ENCODE results near the gene EIPR1. TPM values are rescaled to one million over a fixed set of nuclear protein-coding genes. Genes with fewer than 3 reads are reported as not detected.

The EIPR1 gene
- polyA plus RNA-seq, 1 donor from 2014 or later: 138 TPM

DNA sequence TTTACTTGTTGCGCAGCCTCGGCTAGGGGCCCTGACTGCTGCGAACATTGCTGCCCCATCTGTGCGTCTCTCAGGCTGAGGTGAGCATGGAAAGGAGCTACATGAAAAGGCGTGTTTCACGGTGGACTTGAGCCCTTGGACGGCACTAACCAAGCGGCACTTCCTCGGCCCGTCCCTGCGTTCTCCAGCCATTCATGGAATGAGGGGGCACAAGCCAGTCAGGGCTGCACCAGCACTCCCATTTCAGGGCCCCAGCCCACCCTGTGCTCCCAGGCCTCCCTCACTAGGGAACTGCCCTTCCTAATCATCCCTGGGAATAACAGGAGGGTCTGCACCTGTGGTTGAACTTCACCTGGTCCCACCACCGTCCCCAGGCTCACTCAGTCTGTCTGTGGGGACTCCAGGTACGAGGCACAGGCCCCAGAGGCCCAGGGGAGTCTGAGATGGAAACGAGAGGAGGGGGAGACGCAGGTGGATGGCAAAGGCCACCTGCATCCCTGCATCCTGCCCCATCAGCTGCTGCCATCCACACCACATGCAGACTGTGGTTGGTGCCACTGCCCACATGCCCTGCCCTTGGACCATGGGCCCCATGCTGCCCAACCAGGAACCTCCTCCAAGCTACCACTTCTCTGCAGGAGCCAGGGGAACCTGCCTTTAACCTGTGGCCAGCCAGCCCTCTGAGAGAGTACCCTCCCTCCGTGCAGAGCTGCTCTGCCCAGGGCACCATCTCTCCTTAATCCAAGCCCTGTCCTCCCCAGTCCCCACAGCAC, 99.7 kb downstream of the EIPR1 start:
- Histone ChIP-seq H3K9ac (ENCODE audit: low read length) (no peak overlapping the region), H2AFZ (ENCODE audit: low read depth, low read length) (no peak overlapping the region), H3K9me2 (ENCODE audit: insufficient read depth, low read length) (no peaks in the 10 kb centered on the region), H3K27me3 (ENCODE audit: insufficient read depth, low read depth, low read length) (no peaks in the 10 kb centered on the region), H4K20me1 (ENCODE audit: insufficient read depth) (no peaks in the 10 kb centered on the region), H3K4me2 (ENCODE audit: low read length) (no peak overlapping the region), H3K36me3 (ENCODE audit: insufficient read depth, low read length) (no peaks in the 10 kb centered on the region), H3F3A (ENCODE audit: insufficient read depth, low read length, poor library complexity, severe bottlenecking) (no peaks in the 10 kb centered on the region), H3K79me2 (replicated peaks; ENCODE audit: insufficient read depth, low read length) (no peaks in the 10 kb centered on the region), H3K4me3 (ENCODE audit: low read length) (no peak overlapping the region), H3K9me3 (ENCODE audit: low read length) (no peaks in the 10 kb centered on the region), H3K27ac (ENCODE audit: low read length) (no peak overlapping the region)
- TF ChIP-seq SMC3 (conservative IDR thresholded peaks at IDR 0.05; ENCODE audit: poor library complexity): no peak
- TF ChIP-seq RAD21 (conservative IDR thresholded peaks at IDR 0.05): no peak
- no peak for TF ChIP-seq EP300 (conservative IDR thresholded peaks at IDR 0.05; ENCODE audit: poor library complexity, severe bottlenecking)
- no peak for TF ChIP-seq POLR2AphosphoS5 (IDR thresholded peaks at IDR 0.05)
- no peak for TF ChIP-seq MXI1 (conservative IDR thresholded peaks at IDR 0.05; ENCODE audit: poor library complexity, severe bottlenecking)
- TF ChIP-seq, protein P1, sequence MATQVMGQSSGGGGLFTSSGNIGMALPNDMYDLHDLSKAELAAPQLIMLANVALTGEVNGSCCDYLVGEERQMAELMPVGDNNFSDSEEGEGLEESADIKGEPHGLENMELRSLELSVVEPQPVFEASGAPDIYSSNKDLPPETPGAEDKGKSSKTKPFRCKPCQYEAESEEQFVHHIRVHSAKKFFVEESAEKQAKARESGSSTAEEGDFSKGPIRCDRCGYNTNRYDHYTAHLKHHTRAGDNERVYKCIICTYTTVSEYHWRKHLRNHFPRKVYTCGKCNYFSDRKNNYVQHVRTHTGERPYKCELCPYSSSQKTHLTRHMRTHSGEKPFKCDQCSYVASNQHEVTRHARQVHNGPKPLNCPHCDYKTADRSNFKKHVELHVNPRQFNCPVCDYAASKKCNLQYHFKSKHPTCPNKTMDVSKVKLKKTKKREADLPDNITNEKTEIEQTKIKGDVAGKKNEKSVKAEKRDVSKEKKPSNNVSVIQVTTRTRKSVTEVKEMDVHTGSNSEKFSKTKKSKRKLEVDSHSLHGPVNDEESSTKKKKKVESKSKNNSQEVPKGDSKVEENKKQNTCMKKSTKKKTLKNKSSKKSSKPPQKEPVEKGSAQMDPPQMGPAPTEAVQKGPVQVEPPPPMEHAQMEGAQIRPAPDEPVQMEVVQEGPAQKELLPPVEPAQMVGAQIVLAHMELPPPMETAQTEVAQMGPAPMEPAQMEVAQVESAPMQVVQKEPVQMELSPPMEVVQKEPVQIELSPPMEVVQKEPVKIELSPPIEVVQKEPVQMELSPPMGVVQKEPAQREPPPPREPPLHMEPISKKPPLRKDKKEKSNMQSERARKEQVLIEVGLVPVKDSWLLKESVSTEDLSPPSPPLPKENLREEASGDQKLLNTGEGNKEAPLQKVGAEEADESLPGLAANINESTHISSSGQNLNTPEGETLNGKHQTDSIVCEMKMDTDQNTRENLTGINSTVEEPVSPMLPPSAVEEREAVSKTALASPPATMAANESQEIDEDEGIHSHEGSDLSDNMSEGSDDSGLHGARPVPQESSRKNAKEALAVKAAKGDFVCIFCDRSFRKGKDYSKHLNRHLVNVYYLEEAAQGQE (IDR thresholded peaks at IDR 0.05; ENCODE audit: borderline replicate concordance): no peak

DNA sequence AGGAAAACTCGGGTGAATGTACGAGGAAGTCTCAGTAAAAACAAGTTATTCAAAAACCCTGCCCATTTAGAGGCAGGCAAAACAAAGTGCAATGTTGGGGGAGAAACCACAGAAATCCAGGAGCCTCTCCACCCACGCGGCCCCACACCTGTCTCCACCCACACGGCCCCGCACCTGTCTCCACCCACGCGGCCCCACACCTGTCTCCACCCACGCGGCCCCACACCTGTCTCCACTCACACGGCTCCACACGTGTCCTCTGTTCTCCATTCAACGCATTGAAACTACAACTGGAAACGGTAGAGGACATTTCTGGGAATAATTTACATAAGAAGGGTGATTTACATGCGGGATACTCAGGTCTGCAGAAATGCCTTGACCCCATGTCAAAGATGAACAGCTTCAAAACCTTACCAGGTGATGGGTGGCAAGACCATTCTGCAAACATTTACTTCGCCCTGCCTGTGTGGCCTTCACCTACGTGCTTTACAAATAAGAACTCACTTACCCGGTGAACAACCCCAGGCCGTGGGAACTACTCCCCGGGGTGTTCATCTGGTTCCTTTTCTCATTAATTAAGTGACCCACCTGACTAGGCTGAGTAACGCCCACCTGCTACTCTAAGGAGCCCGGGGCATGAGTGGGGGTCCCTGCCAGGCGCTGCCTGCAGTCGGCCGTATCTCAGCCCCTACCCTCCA, 100.4 kb downstream of the EIPR1 start:
- no peak overlapping the region for H2AFZ ChIP-seq (ENCODE audit: low read depth, low read length)
- no peaks in the 10 kb centered on the region for H4K20me1 ChIP-seq (ENCODE audit: insufficient read depth)
- TF ChIP-seq MXI1 (conservative IDR thresholded peaks at IDR 0.05; ENCODE audit: poor library complexity, severe bottlenecking) (no peak), POLR2AphosphoS5 (IDR thresholded peaks at IDR 0.05) (no peak), EZH2 (IDR thresholded peaks at IDR 0.05; ENCODE audit: borderline replicate concordance, insufficient read depth, low read length, poor library complexity, severe bottlenecking) (no peak), RAD21 (conservative IDR thresholded peaks at IDR 0.05) (no peak), TAF1 (IDR thresholded peaks at IDR 0.05; ENCODE audit: low read depth) (no peak), EP300 (conservative IDR thresholded peaks at IDR 0.05; ENCODE audit: poor library complexity, severe bottlenecking) (no peak), SMC3 (conservative IDR thresholded peaks at IDR 0.05; ENCODE audit: poor library complexity) (no peak)
- TF ChIP-seq, protein P1 (IDR thresholded peaks at IDR 0.05; ENCODE audit: borderline replicate concordance): no peak
- TF ChIP-seq, protein P2, sequence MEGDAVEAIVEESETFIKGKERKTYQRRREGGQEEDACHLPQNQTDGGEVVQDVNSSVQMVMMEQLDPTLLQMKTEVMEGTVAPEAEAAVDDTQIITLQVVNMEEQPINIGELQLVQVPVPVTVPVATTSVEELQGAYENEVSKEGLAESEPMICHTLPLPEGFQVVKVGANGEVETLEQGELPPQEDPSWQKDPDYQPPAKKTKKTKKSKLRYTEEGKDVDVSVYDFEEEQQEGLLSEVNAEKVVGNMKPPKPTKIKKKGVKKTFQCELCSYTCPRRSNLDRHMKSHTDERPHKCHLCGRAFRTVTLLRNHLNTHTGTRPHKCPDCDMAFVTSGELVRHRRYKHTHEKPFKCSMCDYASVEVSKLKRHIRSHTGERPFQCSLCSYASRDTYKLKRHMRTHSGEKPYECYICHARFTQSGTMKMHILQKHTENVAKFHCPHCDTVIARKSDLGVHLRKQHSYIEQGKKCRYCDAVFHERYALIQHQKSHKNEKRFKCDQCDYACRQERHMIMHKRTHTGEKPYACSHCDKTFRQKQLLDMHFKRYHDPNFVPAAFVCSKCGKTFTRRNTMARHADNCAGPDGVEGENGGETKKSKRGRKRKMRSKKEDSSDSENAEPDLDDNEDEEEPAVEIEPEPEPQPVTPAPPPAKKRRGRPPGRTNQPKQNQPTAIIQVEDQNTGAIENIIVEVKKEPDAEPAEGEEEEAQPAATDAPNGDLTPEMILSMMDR (IDR thresholded peaks at IDR 0.05; ENCODE audit: poor library complexity, severe bottlenecking): no peak

More for the DNA sequence above, 100.4 kb downstream of the EIPR1 start:
- no peaks in the 10 kb centered on the region for H3K79me2 ChIP-seq (replicated peaks; ENCODE audit: insufficient read depth, low read length)
- no peaks in the 10 kb centered on the region for H3K27me3 ChIP-seq (ENCODE audit: insufficient read depth, low read depth, low read length)
- no peaks in the 10 kb centered on the region for H3K9me2 ChIP-seq (ENCODE audit: insufficient read depth, low read length)
- no peak overlapping the region for H3K9ac ChIP-seq (ENCODE audit: low read length)
- no peak overlapping the region for H3K4me2 ChIP-seq (ENCODE audit: low read length)
- H3K27ac ChIP-seq (ENCODE audit: low read length): no peak overlapping the region
- H3F3A ChIP-seq (ENCODE audit: insufficient read depth, low read length, poor library complexity, severe bottlenecking): no peaks in the 10 kb centered on the region
- peaks cover 4% of the 10 kb centered on the region for H3K9me3 ChIP-seq (ENCODE audit: low read length)
- H3K4me3 ChIP-seq (ENCODE audit: low read length): no peak overlapping the region
- no peaks in the 10 kb centered on the region for H3K36me3 ChIP-seq (ENCODE audit: insufficient read depth, low read length)

Data from neural cell (in vitro differentiated cells).